ENCODE measurements around the gene RETN.
A peak's percentile ranks its signal among the peaks of the same experiment; 100 is the strongest.

Gene RETN

GRCh38 chr19:7632340-7633203 is 36.3 kb upstream of the RETN start:
- Histone ChIP-seq H3K4me1 (ENCODE audit: low read depth, poor library complexity, severe bottlenecking) (peaks cover 16% of the 10 kb centered on the region), H3K79me2 (ENCODE audit: insufficient read depth, low read depth) (peaks cover 32% of the 10 kb centered on the region), H4K20me1 (ENCODE audit: insufficient read depth) (no peaks in the 10 kb centered on the region), H3K27ac (no peak overlapping the region), H3K36me3 (ENCODE audit: insufficient read depth) (no peaks in the 10 kb centered on the region), H2AFZ (ENCODE audit: low read depth) (no peak overlapping the region), H3K4me3 (IDR thresholded peaks at IDR 0.05; ENCODE audit: insufficient read depth, low read depth, low read length) (no peak overlapping the region), H3K9ac (no peak overlapping the region), H3K4me2 (no peak overlapping the region), H3K27me3 (ENCODE audit: insufficient read depth, low read depth) (no peaks in the 10 kb centered on the region)
- no peak for TF ChIP-seq CTCF (conservative IDR thresholded peaks at IDR 0.05; ENCODE audit: low read depth, low read length)

GRCh38 chr19:7633698-7634097 is 35.2 kb upstream of the RETN start, which contains the start of gene PCP2:
TSS of gene PCP2 (minus strand) at chr19:7633719. CDS start at chr19:7633457, 262 bp downstream.
- no peak within 1 kb of the TSS for H3K4me2 ChIP-seq
- peaks cover 21% of the 10 kb centered on the region for H3K79me2 ChIP-seq (ENCODE audit: insufficient read depth, low read depth)
- H3K27ac ChIP-seq = no peak within 1 kb of the TSS
- H3K36me3 ChIP-seq (ENCODE audit: insufficient read depth) = no peaks in the 10 kb centered on the region
- H4K20me1 ChIP-seq (ENCODE audit: insufficient read depth) = no peaks in the 10 kb centered on the region
- no peak within 1 kb of the TSS for H2AFZ ChIP-seq (ENCODE audit: low read depth)
- H3K9ac ChIP-seq = no peak within 1 kb of the TSS
- H3K4me1 ChIP-seq (ENCODE audit: low read depth, poor library complexity, severe bottlenecking) = peaks cover 11% of the 10 kb centered on the region
- TF ChIP-seq CTCF (conservative IDR thresholded peaks at IDR 0.05; ENCODE audit: low read depth, low read length) = no peak
- H3K27me3 ChIP-seq (ENCODE audit: insufficient read depth, low read depth) = no peaks in the 10 kb centered on the region
- H3K4me3 ChIP-seq (IDR thresholded peaks at IDR 0.05; ENCODE audit: insufficient read depth, low read depth, low read length) = no peak within 1 kb of the TSS

GRCh38 chr19:7635670-7636069 is 33.2 kb upstream of the RETN start:
- Histone ChIP-seq H4K20me1 (ENCODE audit: insufficient read depth) (no peaks in the 10 kb centered on the region), H3K36me3 (ENCODE audit: insufficient read depth) (no peaks in the 10 kb centered on the region), H3K27me3 (ENCODE audit: insufficient read depth, low read depth) (no peaks in the 10 kb centered on the region), H3K9ac (no peak overlapping the region), H3K79me2 (ENCODE audit: insufficient read depth, low read depth) (peaks cover 5% of the 10 kb centered on the region), H3K4me2 (no peak overlapping the region), H2AFZ (ENCODE audit: low read depth) (no peak overlapping the region), H3K27ac (no peak overlapping the region), H3K4me1 (ENCODE audit: low read depth, poor library complexity, severe bottlenecking) (peaks cover 7% of the 10 kb centered on the region), H3K4me3 (IDR thresholded peaks at IDR 0.05; ENCODE audit: insufficient read depth, low read depth, low read length) (no peak overlapping the region)
- no peak for TF ChIP-seq CTCF (conservative IDR thresholded peaks at IDR 0.05; ENCODE audit: low read depth, low read length)

GRCh38 chr19:7636317-7636690 is 32.5 kb upstream of the RETN start:
- H4K20me1 ChIP-seq (ENCODE audit: insufficient read depth) = no peaks in the 10 kb centered on the region
- no peak overlapping the region for H3K9ac ChIP-seq
- H2AFZ ChIP-seq (ENCODE audit: low read depth) = peak overlapping the region; percentile 78
- no peaks in the 10 kb centered on the region for H3K36me3 ChIP-seq (ENCODE audit: insufficient read depth)
- peaks cover 4% of the 10 kb centered on the region for H3K4me1 ChIP-seq (ENCODE audit: low read depth, poor library complexity, severe bottlenecking)
- H3K27ac ChIP-seq = no peak overlapping the region
- no peaks in the 10 kb centered on the region for H3K27me3 ChIP-seq (ENCODE audit: insufficient read depth, low read depth)
- peak overlapping the region; percentile 50 for H3K4me2 ChIP-seq
- H3K79me2 ChIP-seq (ENCODE audit: insufficient read depth, low read depth) = no peaks in the 10 kb centered on the region
- no peak overlapping the region for H3K4me3 ChIP-seq (IDR thresholded peaks at IDR 0.05; ENCODE audit: insufficient read depth, low read depth, low read length)
- no peak for TF ChIP-seq CTCF (conservative IDR thresholded peaks at IDR 0.05; ENCODE audit: low read depth, low read length)

All from KMS-11 (cell line).